Thymus (tissue), 11 donors: Measurements from ENCODE around the gene SKI. TPM values are rescaled to one million over a fixed set of nuclear protein-coding genes. Genes with fewer than 3 reads are reported as not detected.

Source experiments
- DNase-seq, 9 donors: peaks; one replicate each; pipeline ENCODE4 v3.0.0-alpha.2; 2013; ENCODE audit warnings: low spot score in 9 of 9, low read depth in 6 of 9, missing footprints in 1 of 9
- H3K27ac ChIP-seq, 2 donors: one replicate each; pipeline ENCODE4 v1.5.1; 2013; ENCODE audit warnings: control low read depth in 1 of 2, low read depth in 1 of 2, low read length in 1 of 2, mild to moderate bottlenecking in 1 of 2, moderate library complexity in 1 of 2
- H3K27me3 ChIP-seq, 2 donors: one replicate each; pipeline ENCODE4 v1.5.1; 2013; ENCODE audit warnings: low read length in 1 of 2; ENCODE audit not compliant: control insufficient read depth in 2 of 2, insufficient read depth in 1 of 2
- H3K36me3 ChIP-seq, 2 donors: one replicate each; pipeline ENCODE4 v1.5.1; 2013; ENCODE audit warnings: low read length in 1 of 2, mild to moderate bottlenecking in 1 of 2, moderate library complexity in 1 of 2; ENCODE audit not compliant: control insufficient read depth in 2 of 2, insufficient read depth in 2 of 2
- H3K4me1 ChIP-seq, 2 donors: one replicate each; pipeline ENCODE4 v1.5.1; 2013; ENCODE audit warnings: low read length in 2 of 2; ENCODE audit not compliant: control insufficient read depth in 2 of 2, insufficient read depth in 2 of 2
- H3K4me3 ChIP-seq, 2 donors: one replicate each; pipeline ENCODE4 v1.5.1; 2013; ENCODE audit warnings: low read length in 2 of 2, control low read depth in 1 of 2, mild to moderate bottlenecking in 1 of 2
- H3K9me3 ChIP-seq, 2 donors: one replicate each; pipeline ENCODE4 v1.5.1; 2013; ENCODE audit warnings: low read length in 1 of 2, mild to moderate bottlenecking in 1 of 2; ENCODE audit not compliant: control insufficient read depth in 2 of 2, insufficient read depth in 1 of 2
- WGBS: extraction: QIAGEN DNeasy Blood & Tissue Kit; methylation state at CpG from one replicate; pipeline ENCODE4 v1.1.7; 2013; 5-methylcytosine and 5-hydroxymethylcytosine counted together
- polyA plus RNA-seq: library from polyadenylated mRNA; stranded (reverse); fragments of 200-250 nt; gene quantifications from one replicate; pipeline ENCODE4 v1.2.3, GENCODE V29; 2013
- total RNA-seq: library from RNA; stranded (reverse); fragments of 120-200 nt; gene quantifications from one replicate; pipeline ENCODE4 v1.2.4, GENCODE V29; 2013
- donor health status: healthy.

The SKI gene
- total and polyA plus RNA-seq, 2 donors = 5.3 to 16.4 TPM

- H3K4me3 ChIP-seq = no peak overlapping the region
- peaks cover 4 to 6% of the 10 kb centered on the region in 2 donors for H3K4me1 ChIP-seq
- no peak overlapping the region for H3K27ac ChIP-seq
- no peaks in the 10 kb centered on the region for H3K27me3 ChIP-seq
- WGBS = 98% methylated on average over 18 of the region's 18 CpGs
- H3K9me3 ChIP-seq = no peaks in the 10 kb centered on the region
- DNase-seq = no peak
- H3K36me3 ChIP-seq = peaks cover 5 to 19% of the 10 kb centered on the region in 2 donors
Measured at GRCh38 chr1:2184531-2184930, 43.6 kb upstream of the SKI start.

- no peaks in the 10 kb centered on the region for H3K9me3 ChIP-seq
- DNase-seq = no peak
- WGBS = 97% methylated on average over 33 of the region's 33 CpGs
- no peak overlapping the region for H3K27ac ChIP-seq
- H3K36me3 ChIP-seq = peaks cover 5 to 20% of the 10 kb centered on the region in 2 donors
- no peak overlapping the region for H3K4me3 ChIP-seq
- H3K27me3 ChIP-seq = no peaks in the 10 kb centered on the region
- peaks cover 4 to 10% of the 10 kb centered on the region in 2 donors for H3K4me1 ChIP-seq
Measured at GRCh38 chr1:2184934-2185333, 43.2 kb upstream of the SKI start.

GRCh38 chr1:2185880-2186855, 42.0 kb upstream of the SKI start:
- Histone ChIP-seq H3K9me3 (no peaks in the 10 kb centered on the region), H3K36me3 (peaks cover 5 to 15% of the 10 kb centered on the region in 2 donors), H3K27ac (no peak overlapping the region), H3K27me3 (no peaks in the 10 kb centered on the region), H3K4me1 (peaks cover 4 to 20% of the 10 kb centered on the region in 2 donors), H3K4me3 (no peak overlapping the region)
- DNase-seq = no peak
- WGBS = 96% methylated on average over 38 of the region's 38 CpGs

GRCh38 chr1:2186901-2187300, 41.2 kb upstream of the SKI start:
- no peaks in the 10 kb centered on the region for H3K9me3 ChIP-seq
- no peak for DNase-seq
- no peak overlapping the region for H3K27ac ChIP-seq
- H3K4me1 ChIP-seq = peaks cover 4 to 20% of the 10 kb centered on the region in 2 donors
- H3K4me3 ChIP-seq = no peak overlapping the region
- peaks cover 5 to 15% of the 10 kb centered on the region in 2 donors for H3K36me3 ChIP-seq
- H3K27me3 ChIP-seq = no peaks in the 10 kb centered on the region
- WGBS = 98% methylated on average over 9 of the region's 9 CpGs

- Histone ChIP-seq H3K4me1 (peaks cover 4 to 23% of the 10 kb centered on the region in 2 donors), H3K27ac (no peak overlapping the region), H3K9me3 (no peaks in the 10 kb centered on the region), H3K36me3 (peaks cover 5 to 18% of the 10 kb centered on the region in 2 donors), H3K27me3 (no peaks in the 10 kb centered on the region), H3K4me3 (no peak overlapping the region)
- 96% methylated on average over 13 of the region's 13 CpGs for WGBS
- DNase-seq = no peak
Measured at GRCh38 chr1:2187619-2188018, 40.5 kb upstream of the SKI start.

GRCh38 chr1:2188336-2188735, 39.8 kb upstream of the SKI start:
- 98% methylated on average over 16 of the region's 16 CpGs for whole genome bisulfite sequencing
- DNase-seq = no peak
- Histone ChIP-seq H3K27me3 (no peaks in the 10 kb centered on the region), H3K27ac (no peak overlapping the region), H3K4me1 (peaks cover 10 to 29% of the 10 kb centered on the region in 2 donors), H3K36me3 (peaks cover 5 to 22% of the 10 kb centered on the region in 2 donors), H3K4me3 (no peak overlapping the region), H3K9me3 (no peaks in the 10 kb centered on the region)

GRCh38 chr1:2189459-2190425, 38.4 kb upstream of the SKI start:
- DNase-seq = peak in 7 of 9 donors; percentile 37 to 90 (median 71)
- H3K4me1 ChIP-seq = peaks cover 16 to 37% of the 10 kb centered on the region in 2 donors
- 54% methylated on average over 65 of the region's 65 CpGs for WGBS
- H3K36me3 ChIP-seq = peaks cover 5 to 20% of the 10 kb centered on the region in 2 donors
- H3K4me3 ChIP-seq = peak overlapping the region; percentile 40 to 42
- H3K27me3 ChIP-seq = no peaks in the 10 kb centered on the region
- no peaks in the 10 kb centered on the region for H3K9me3 ChIP-seq
- H3K27ac ChIP-seq = peak overlapping the region; percentile 81 to 86

- no peak overlapping the region for H3K4me3 ChIP-seq
- H3K4me1 ChIP-seq = peaks cover 20 to 43% of the 10 kb centered on the region in 2 donors
- peaks cover 5 to 18% of the 10 kb centered on the region in 2 donors for H3K36me3 ChIP-seq
- DNase-seq = no peak
- peak overlapping the region in 1 of 2 donors; percentile 75 for H3K27ac ChIP-seq
- H3K9me3 ChIP-seq = peaks cover 0 to 2% of the 10 kb centered on the region in 2 donors
- 98% methylated on average over 19 of the region's 19 CpGs for WGBS
- H3K27me3 ChIP-seq = no peaks in the 10 kb centered on the region
Measured at GRCh38 chr1:2190491-2190976, 37.6 kb upstream of the SKI start.
